NK-92 (cell line): ENCODE results near the gene SLC44A2.
A peak's percentile ranks its signal among the peaks of the same experiment; 100 is the strongest.

Source experiments
- DNase-seq: peaks from one replicate; lab custom pipeline; 2025; ENCODE audit not compliant: unreplicated experiment; lab: John Stamatoyannopoulos, UW

SLC44A2 gene

DNA sequence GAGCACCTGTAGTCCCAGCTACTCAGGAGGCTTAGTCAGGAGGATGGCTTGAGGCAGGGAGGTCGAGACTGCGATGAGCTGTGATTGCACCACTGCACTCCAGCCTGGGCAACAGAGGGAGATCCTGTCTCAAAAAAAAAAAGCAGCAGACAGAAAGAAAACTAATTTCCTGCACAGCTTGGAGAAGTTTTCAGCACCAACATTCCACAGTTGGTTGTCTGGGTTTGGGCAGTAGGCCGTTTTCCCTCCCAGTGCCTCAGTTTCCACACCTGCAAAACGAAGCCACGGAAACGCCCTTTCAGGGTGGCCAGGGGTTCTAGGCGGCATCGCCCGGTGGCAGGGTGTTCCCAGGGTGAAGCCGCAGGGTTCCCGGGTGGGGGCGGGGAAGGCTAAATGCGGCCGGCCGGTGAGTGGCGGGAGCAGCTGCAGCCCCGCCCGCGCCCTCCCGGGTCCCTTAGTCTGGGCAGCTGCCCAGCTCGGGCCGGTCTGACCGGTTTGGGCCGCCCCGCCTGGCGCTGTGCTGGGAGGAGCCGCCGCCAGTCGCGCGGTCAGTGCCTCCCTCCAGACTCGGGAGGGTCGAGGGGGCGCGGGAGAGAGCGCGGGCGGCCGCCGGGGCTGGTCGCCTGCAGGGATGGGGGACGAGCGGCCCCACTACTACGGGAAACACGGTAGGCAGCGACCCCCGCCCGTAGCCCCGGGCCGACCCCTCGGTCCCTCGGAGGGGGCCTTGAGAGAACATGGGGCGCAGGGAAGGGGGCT is at the start of gene SLC44A2:
Gene SLC44A2, plus strand, starts transcription at position 551 of the 759 bp plus-strand sequence. Its CDS starts 81 bp downstream, at position 632.
- DNase-seq, result no peak

DNA sequence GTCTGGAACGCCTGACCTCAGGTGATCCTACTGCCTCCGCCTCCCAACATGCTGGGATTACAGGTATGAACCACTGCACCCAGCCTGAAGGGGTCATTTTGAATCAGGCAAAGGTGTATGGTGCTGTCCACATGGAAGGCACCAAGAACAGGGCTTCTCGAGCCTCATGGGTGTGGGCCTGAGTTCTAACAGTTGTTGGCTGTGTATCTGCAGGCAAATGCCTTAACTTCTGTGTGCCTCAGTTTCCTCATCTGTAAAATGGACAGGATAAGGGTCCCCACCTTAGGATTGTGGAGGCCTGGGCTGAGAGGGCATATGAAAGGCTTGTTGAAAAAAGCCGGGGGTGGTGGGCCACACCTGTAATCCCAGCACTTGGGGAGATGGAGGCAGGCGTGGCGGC is 47.4 kb upstream of the SLC44A2 start:
- no peak for DNase-seq

DNA sequence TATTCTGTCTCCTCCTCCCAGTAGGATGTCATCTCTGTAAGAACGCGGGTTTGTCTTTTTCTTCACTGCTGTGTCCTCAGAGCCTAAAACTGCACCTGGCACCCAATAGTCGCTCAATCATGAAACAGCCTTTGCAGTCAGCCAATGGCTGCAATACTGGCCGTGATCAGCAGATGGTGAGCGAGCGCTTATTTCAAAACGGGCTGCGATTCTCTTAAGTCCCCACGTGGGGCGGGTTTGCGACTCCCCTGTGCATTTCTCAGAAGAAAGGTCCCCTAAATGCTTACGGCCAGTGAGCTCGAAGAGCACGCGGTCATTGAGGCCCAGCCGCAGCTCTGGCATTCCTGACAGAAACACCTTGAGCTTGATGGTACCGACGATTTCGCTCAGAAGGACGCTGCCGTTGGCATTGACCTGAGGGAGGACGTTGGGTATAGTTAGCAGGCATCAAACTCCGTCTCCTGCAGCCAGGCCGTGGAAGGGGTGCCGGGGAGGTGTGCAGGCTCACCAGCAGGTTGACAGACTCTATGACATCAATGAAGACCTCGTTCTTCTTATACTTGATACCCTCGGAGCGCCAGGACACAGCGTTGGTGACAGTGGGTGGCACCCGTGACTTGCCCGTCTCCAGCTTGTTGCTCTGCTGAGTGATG is 44.2 kb upstream of the SLC44A2 start:
- DNase-seq, result no peak

DNA sequence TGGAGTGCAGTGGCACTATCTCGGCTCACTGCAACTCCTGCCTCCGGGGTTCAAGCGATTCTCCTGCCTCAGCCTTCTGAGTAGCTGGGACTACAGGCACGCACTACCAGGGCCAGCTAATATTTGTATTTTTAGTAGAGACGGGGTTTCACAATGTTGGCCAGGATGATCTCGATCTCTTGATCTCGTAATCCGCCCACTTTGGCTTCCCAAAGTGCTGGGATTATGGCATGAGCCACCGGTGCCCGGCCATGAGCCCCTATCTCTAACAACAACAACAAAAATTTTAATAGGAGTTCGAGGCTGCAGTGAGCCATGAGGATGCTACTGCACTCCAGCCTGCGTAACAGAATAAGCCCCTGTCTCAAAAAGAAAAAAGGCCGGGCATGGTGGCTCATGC is 43.3 kb upstream of the SLC44A2 start:
- DNase-seq, result no peak

DNA sequence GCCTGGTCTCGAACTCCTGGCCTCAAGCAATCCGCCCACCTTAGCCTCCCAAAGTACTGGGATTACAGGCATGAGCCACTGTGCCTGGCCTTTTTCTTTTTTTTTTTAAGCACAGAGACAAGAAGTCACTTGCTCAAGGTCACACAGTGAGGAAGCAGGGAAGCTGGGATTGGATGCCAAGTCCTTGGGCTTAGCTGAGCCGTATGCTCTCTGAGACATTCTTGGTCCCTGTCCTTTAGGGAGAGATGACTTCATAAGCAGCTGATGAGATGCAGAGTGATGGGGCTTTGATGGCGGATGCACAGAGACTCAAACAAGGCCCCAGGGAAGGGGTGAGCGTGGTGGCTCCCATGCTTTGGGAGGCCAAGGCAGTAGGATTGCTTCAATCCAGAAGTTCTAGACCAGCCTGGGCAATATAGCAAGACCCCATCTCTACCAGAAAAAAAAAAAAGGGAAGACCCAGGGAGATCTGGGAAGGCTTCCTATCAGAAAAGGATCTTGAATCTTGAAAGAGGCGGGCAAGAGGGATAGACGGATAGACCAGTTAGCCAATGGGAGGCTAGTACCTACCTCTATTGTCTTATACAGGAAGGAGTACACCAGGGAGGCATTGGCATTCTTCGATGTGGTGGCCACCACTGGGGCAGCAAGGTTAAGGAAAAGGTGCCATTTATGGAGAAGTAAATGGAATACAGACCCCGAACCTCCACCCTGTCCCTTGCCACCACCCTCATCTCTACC is 42.1 kb upstream of the SLC44A2 start:
- DNase-seq, result no peak

DNA sequence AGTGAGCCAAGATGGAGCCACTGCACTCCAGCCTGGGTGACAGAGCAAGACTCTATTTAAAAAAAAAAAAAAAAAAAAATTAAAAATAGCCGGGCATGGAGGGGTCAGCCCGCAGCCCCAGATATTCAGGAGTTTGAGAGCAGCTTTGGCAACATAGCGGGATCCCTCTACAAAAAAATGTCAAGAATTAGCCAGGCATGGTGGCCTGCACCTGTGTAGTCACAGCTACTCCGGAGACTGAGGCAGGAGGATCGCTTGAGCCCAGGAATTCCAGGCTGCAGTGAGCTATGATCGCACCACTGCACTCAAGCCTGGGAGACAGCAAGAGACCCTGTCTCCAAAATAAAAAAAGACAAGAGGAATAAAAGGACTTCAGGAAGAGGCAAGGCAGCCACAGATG is 39.0 kb upstream of the SLC44A2 start:
- DNase-seq, result no peak

DNA sequence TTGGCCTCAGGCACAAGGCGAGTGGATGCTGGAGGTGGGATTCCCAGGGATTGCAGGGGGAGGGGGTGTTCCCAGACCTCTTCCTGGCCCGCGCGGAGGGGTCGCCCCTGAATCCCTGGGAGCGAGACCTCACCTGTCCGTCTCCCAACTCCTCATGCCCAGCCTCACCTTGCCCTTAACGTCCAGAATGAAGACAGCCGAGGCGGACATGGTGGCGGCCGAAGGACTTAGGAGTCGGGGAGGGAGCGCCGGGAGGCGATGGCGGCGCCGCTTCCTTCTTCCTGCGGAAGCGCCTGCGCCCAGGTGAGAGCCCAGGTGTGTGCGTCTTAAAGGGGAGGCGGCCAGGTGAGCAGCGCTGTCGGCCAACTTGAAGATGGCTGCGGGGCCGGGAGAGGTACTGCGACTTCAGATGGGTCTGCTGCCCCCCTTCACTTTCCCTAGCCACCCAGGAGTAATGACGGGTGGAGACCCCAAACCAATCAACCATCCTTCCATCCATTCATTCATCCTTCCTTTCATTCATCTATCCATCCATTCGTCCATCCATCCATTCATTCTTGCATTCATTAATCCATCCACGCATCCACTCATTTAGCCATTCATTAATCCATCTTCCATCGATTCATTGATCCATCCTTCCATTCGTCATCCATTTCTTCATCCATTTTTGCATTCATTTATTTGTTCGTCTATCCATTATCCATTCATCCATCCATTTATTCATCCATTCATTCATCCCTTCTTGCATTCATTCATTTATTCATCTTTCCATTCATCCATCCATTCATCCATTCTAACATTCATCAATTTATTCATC is 38.1 kb upstream of the SLC44A2 start, which contains the start of gene AP1M2:
Gene AP1M2, minus strand, starts transcription at position 291 of the 817 bp plus-strand sequence. Its CDS starts 81 bp downstream, at position 210.
- no peak for DNase-seq

DNA sequence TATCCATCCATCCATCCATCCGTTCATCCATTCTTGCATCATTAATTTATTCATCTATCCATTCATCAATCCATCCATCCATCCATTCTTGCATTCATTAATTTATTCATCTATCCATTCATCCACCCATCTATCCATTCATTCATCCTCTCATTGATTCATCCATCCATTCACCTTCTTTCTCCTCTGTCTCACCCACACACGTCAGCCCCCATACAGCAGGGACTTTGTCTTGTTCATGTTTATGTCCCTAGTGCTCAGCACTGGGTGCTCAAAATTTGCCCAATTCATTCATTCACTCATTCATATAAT is 37.6 kb upstream of the SLC44A2 start:
- no peak for DNase-seq

DNA sequence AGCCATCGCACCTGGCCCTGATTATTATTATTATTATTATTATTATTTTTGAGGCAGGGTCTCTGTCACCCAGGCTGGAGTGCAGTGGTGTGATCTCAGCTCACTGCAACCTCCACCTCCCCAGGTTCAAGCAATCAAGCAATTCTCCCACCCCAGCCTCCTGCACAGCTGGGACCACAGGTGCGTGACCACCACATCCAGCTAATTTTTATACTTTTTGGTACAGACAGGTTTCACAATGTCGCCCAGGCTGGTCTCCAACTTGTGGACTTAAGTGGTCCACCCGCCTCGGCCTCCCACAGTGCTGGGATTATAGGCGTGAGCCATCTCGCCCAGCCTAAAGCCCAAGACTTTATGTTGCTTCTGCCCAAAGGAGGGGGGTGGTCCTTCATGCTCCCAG is 32.2 kb upstream of the SLC44A2 start:
- DNase-seq, result no peak

DNA sequence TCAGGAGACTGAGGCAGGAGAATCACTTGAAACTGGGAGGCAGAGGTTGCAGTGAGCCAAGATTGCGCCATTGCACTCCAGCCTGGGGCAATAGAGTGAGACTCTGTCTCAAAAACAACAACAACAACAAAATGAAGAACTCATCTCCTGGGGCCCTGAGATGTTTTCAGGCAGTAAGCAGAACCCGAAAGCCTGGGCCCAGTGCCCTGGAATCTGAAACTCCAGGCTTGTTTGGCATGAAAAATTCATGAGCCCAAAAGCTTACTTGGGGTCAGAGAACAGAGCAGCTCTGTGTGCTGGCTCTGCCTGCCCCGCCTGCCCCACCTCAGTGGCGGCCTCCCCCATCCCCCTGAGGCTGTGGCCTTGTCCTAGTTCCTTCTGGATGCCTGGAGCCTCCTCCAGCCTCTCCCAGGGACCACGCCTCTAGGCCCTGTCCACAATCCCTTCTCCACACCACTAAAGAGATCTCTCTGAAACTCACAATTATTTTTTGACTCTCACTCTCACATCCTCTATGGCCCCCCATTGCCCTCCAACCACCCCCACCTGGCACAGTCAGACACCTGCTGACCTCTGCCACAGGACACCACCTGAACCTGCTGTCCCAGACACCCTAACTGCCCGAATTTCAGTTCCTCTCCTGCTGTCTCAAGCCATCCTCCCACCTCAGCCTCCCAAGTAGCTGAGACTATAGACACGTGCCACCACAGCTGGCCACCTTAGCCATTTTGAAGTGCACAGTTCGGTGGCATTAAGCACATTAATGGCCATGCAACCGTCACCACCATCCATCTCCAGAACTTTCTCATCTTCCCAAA is 31.3 kb upstream of the SLC44A2 start:
- DNase-seq, result no peak

DNA sequence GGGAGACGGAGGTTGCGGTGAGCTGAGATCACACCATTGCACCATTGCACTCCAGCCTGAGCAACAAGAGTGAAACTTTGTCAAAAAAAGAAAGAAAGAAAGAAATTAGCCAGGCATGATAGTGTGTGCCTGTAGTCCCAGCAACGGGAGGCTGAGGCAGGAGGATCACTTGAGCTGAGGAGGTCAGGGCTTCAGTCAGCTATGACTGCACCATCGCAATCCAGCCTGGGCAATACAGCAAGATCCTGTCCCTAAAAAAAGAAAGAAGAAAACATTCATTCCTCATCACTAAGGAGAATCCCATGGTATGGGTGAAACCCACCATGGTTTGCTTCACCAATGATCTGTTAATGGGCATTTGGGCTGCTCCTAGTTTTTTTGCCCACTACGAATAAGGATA is 25.2 kb upstream of the SLC44A2 start:
- no peak for DNase-seq

DNA sequence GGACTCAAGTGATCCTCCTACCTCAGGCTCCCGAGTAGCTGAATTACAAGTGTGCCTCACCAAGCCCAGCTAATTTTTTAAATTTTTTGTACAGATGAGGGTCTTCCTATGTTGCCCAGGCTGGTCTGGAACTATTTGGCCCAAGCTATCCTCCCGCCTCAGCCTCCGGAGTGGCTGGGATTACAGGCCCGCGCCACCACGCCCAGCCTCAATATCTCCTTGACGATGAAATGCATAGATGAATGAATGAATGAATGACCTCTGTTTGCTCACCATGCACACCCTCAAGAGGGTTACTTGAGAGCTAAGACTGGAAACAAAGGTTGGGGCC is 23.4 kb upstream of the SLC44A2 start:
- no peak for DNase-seq

DNA sequence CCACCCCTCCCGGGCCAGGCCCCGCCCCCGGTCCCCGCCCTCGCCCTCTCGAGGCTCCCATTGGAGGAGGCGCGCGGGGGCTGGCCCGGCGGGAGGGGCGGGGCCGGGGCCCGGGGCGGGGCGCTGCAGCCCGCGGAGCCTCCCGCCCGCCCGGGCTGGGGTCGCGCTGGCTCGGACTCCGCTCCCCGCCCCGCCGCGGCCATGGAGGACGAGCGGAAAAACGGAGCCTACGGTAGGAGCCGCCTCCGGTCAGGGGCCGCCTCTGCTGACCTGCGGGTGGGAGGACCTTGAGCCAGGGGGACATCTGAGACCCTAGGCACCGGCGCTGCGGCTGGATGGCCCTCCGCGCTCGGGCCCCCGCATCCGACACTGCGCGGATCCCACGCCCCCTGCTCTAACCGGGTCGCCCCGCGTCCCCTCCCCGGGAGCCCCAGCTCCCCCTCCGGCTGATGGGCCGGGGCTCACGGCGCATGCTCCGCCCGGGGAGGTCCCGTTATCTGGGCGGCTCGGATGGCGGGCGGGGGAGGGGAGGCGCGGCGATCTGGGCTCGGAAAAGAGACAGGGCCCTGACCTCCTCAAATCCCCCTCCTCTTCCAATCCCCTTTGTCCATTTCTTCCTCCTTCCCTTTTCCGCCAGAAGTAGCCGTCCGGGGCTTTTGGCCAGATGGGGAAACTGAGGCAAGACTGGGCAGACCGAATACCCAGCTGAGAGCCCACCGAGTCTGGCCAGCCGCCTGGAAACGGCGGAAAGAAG is 22.8 kb upstream of the SLC44A2 start:
- DNase-seq, result peak; percentile 17

DNA sequence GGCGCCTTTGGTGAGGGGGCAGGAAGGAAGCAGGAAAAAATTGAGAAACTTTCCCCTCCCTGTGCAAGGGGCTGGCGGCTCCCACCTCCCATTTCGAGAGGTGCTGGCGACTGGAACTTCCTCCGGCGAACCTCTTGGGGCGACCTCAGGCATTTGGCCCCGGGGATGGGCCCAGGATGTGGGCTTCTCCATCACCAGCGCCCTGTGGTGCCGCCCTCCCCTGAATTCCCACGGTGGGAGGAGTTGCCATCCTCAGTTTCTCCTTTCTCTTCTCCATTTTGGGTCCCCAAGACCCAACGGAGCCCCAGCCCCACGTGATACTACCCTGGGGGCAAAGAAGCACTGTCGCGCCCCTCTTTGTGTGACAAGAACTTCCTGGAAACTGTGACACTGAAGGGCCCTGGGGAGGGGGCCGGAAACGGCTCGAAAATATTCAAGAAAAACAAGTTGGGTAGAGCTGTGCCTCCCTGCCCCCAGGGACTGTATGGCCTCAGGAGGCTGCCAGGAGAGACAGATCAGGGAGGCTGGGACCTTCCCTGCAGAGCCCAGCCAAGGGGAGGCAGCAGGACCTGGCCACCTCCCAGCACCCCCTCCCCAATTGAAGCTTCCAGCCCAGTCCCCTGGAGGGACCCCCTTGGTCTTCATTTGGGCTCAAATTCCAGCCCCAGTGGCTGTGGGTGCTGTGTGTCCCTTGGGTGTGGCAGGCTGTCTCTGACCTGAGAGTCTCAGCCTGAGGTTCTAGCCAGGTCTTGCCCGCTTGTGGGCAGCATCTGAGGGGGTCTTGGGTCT is 22.1 kb upstream of the SLC44A2 start:
- peak; percentile 46 for DNase-seq

DNA sequence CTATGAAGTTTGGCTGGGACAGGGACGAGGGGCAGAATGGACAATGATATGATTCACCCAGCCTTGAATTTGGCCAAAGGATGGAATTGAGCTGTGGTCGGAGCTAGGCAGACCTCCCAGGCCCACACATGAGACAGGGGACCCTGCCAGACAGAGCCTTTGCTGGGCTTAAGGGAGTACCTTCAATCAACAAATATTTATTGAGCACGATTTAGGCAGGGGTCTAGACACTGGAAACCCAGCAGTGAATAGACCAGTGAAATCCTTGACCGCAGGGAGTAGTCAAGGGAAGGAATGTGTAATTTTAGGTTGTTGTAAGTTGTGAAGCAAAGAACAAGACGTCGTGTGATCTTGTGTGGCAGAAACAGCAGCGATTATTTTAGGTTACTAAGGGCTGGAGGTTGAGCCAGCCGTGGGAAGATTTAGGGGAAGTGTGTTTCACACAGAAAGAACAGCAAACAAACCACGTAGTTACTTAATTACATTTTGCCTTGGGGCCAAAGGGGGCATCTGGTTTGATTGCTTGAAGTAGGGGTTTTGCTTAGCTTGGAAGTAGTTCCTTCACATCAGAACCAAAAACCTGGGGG is 21.4 kb upstream of the SLC44A2 start:
- DNase-seq, result no peak

DNA sequence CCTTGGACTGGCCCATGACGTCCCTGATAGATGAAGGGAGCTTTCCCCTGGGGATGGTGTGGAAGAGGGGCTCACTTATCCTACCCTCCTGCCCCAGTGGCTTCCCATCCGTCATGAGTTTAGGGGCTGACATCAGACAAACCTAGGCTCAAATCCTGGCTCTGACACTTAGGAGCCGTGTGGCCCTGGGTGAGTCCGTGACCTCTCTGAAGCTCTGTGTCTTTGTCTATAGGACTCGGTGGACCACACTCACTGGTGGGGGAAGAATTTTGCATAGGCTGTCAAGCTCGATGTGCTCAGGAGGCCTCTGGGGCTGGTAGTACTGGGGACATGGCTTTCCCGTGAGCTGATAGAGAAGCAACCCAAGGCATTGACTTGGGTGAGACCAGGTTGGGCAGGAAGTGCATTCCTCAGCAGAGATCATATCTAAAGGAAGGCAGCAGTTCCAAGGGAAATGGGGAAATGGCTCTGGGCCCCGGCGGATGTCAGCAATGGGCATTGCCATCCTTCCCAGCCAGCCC is 20.8 kb upstream of the SLC44A2 start:
- DNase-seq, result no peak

DNA sequence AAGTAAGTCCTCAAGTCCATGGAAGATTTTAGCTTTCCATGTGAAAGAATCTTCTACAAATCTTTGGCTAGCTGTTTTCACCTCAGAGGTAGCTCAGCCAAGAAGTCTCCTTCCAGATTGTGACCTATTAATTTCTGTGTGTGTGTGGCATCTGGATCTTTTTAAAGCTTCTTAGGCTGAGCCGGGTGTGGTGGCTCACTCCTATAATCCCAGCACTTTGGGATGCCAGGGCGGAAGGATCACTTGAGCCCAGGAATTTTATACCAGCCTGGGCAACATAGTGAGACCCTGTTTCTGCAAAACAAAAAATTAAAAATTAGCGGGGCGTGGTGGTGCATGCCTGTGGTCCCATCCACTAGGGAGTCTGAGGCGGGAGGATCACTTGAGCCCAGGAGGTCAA is 13.4 kb upstream of the SLC44A2 start:
- no peak for DNase-seq

DNA sequence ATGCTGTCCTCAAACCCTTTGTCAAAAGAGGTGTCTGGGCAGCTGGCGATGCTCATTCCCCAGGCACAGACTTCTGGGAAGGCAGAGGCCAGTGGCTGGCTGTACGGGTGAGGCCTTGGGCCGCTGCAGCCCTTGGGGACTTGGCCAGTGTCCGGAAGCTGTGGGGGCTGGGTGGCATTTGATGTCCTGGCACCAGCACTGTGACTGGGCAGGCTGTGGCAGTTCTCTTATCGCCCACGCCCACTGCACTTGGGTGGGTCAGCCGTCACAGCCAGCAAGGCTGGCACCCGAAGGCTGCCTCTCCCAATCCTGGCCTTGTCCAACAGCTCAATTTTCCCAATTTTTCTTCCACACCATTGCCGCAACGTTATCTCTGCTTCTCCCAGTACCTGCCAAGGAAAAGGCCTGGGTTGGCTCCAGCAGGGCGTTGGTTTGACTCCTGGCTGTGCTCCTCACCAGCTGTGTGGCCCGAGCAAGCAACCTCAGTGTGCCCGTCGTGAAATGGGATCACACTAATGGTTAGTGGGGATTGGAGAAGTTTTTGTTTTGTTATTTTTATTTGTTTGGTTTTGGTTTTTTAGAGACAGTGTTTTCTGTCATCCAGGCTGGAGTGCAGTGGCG is 12.7 kb upstream of the SLC44A2 start:
- no peak for DNase-seq
